ENCODE results near the gene L3MBTL4.

The L3MBTL4 gene

GRCh38 chr18:5937121-5937520 lies 477.6 kb downstream of the L3MBTL4 start:
- DNase-seq (ENCODE audit: low read depth in 2 of 3, low spot score in 2 of 3): no peak

- no peak for DNase-seq (ENCODE audit: low read depth in 2 of 3, low spot score in 2 of 3)
Measured at GRCh38 chr18:5930789-5931188, 483.9 kb downstream of the L3MBTL4 start.

GRCh38 chr18:5918205-5918858 lies 496.4 kb downstream of the L3MBTL4 start:
- no peak for DNase-seq (ENCODE audit: low read depth in 2 of 3, low spot score in 2 of 3)

- no peak for DNase-seq (ENCODE audit: low read depth in 2 of 3, low spot score in 2 of 3)
Measured at GRCh38 chr18:5914951-5915350, 499.8 kb downstream of the L3MBTL4 start.

GRCh38 chr18:5914016-5914415 lies 500.7 kb downstream of the L3MBTL4 start:
- DNase-seq (ENCODE audit: low read depth in 2 of 3, low spot score in 2 of 3): no peak

GRCh38 chr18:5912566-5912965 lies 502.1 kb downstream of the L3MBTL4 start:
- DNase-seq (ENCODE audit: low read depth in 2 of 3, low spot score in 2 of 3): no peak

- no peak for DNase-seq (ENCODE audit: low read depth in 2 of 3, low spot score in 2 of 3)
Measured at GRCh38 chr18:5909125-5909524, 505.6 kb downstream of the L3MBTL4 start.

Measured in activated CD8-positive, alpha-beta memory T cell treated with anti-CD3 and anti-CD28 coated beads for 48 hours (primary cell).